ENCODE measurements around the gene USP30. TPM values are rescaled to one million over a fixed set of nuclear protein-coding genes. Genes with fewer than 3 reads are reported as not detected.

The USP30 gene
- total RNA-seq, 2 experiments from 2014 or later, result 21.8 to 23.0 TPM

DNA sequence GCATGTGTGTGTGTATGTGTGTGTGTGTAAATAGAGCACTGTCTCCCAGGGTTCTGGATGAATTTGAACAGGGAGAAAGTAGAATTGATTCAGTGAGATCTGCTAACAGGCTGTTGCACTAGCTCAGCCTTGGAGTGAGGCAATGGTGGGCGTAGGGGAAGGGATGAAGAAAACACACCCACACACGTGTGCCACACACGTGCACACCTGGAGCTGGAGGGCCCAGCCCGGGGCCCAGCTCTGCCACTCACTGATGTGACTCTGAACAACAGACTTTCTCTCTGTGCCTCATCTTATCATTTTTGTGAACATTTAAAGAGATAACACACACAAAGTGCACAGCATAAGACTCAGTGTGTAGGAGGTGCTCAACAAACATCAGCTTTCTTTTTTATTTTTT is 68.2 kb downstream of the USP30 start:
- DNase-seq (no peak), ATAC-seq (ENCODE audit: poor library complexity) (no peak)
- Mint-ChIP-seq H3K27ac (no peak overlapping the region), H3K4me1 (ENCODE audit: low read depth) (peaks cover 4% of the 10 kb centered on the region), H3K4me3 (no peak overlapping the region), H3K27me3 (no peaks in the 10 kb centered on the region), H3K9me3 (no peaks in the 10 kb centered on the region), H3K36me3 (ENCODE audit: low read depth) (no peaks in the 10 kb centered on the region)
- TF ChIP-seq, protein P1, sequence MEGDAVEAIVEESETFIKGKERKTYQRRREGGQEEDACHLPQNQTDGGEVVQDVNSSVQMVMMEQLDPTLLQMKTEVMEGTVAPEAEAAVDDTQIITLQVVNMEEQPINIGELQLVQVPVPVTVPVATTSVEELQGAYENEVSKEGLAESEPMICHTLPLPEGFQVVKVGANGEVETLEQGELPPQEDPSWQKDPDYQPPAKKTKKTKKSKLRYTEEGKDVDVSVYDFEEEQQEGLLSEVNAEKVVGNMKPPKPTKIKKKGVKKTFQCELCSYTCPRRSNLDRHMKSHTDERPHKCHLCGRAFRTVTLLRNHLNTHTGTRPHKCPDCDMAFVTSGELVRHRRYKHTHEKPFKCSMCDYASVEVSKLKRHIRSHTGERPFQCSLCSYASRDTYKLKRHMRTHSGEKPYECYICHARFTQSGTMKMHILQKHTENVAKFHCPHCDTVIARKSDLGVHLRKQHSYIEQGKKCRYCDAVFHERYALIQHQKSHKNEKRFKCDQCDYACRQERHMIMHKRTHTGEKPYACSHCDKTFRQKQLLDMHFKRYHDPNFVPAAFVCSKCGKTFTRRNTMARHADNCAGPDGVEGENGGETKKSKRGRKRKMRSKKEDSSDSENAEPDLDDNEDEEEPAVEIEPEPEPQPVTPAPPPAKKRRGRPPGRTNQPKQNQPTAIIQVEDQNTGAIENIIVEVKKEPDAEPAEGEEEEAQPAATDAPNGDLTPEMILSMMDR (IDR thresholded peaks at IDR 0.05), result no peak
- no peak overlapping the region for H3K27ac ChIP-seq (ENCODE audit: low read depth in 1 of 2, low read length in 2 of 2)
- H3K27me3 ChIP-seq (ENCODE audit: control insufficient read depth in 1 of 2, insufficient read depth in 2 of 2, low read length in 2 of 2), result no peaks in the 10 kb centered on the region
- H3K9me3 ChIP-seq (ENCODE audit: control insufficient read depth in 1 of 2, insufficient read depth in 1 of 2, low read length in 2 of 2), result no peaks in the 10 kb centered on the region
- no peak overlapping the region for H3K4me3 ChIP-seq (ENCODE audit: low read length)
- H3K4me1 ChIP-seq (ENCODE audit: insufficient read depth, low read length), result peaks cover 5% of the 10 kb centered on the region
- ChIA-PET POLR2A (no interaction called here), CTCF (no interaction called here)
- peaks cover 3% of the 10 kb centered on the region for H3K36me3 ChIP-seq (ENCODE audit: insufficient read depth, low read length)
- intact Hi-C loops (cut with DNase I, micrococcal nuclease), result no loop called here

DNA sequence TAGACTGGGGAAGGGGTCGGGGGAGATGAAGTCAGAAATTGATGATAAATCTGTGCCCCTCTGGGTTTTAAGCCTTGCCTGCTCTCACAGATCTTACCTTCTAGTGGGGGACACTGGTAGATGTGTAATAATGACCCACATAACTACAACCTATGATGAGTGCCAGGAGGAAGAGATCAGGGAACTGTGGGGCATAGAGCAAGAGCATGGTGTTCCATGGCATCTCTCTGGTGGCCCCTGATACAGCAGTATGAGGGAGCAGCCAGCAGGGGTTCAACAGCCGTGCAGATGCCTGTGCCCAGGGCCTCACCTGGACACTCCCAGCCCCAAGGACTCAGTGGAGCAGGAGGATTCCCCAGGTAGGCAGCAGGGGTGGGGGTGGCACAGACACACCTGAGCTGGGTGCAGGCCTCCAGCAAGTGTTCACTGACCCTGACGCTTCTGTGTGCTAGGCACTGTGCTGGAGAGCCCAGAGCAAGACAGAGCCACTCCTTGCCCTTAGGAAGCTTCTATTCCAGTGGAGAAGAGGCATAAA is 69.0 kb downstream of the USP30 start:
- Mint-ChIP-seq H3K9me3 (no peaks in the 10 kb centered on the region), H3K4me3 (no peak overlapping the region), H3K27ac (no peak overlapping the region), H3K27me3 (no peaks in the 10 kb centered on the region), H3K36me3 (ENCODE audit: low read depth) (no peaks in the 10 kb centered on the region), H3K4me1 (ENCODE audit: low read depth) (no peaks in the 10 kb centered on the region)
- DNase-seq, result no peak
- intact Hi-C loops (cut with DNase I, micrococcal nuclease), result no loop called here
- Histone ChIP-seq H3K27ac (ENCODE audit: low read depth in 1 of 2, low read length in 2 of 2) (no peak overlapping the region), H3K4me3 (ENCODE audit: low read length) (no peak overlapping the region), H3K27me3 (ENCODE audit: control insufficient read depth in 1 of 2, insufficient read depth in 2 of 2, low read length in 2 of 2) (no peaks in the 10 kb centered on the region), H3K4me1 (ENCODE audit: insufficient read depth, low read length) (no peaks in the 10 kb centered on the region), H3K9me3 (ENCODE audit: control insufficient read depth in 1 of 2, insufficient read depth in 1 of 2, low read length in 2 of 2) (no peaks in the 10 kb centered on the region), H3K36me3 (ENCODE audit: insufficient read depth, low read length) (peaks cover 3% of the 10 kb centered on the region)
- ChIA-PET POLR2A (no interaction called here), CTCF (no interaction called here)
- no peak for ATAC-seq (ENCODE audit: poor library complexity)
- TF ChIP-seq, protein P1 (IDR thresholded peaks at IDR 0.05), result no peak

DNA sequence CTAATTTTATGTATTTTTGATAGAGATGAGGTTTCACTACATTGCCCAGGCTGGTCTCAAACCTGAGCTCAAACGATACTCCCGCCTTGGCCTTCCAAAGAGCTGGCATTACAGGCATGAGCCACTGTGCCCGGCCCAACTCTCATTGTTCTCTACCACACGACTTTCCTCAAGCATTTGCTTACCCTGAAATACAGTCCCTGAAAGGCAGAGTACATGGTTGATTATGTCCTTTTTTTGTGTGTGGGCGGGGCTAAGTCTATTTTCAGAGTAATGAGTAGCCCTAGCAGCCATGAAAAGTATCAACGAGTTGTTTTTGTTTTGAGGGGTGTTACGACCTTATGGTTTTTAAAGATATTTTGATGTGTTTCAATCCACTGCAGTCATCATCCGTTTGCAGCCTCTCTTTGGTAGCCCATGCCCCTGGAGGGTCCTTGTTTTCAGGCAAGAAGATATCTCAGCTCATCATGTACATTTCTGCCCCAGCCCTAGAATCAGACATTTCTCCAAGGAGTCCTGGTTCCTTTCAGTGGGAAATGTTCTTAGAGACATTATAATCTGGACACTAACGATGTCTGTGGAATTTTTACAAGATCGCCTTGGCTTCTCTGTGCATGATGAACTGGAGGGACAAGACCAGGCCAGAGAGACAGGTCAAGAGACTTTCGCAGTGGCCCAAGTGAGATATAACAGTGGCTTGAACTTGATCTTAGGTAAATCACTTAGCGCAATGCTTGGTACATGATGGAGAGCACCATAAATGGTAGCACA is 72.7 kb downstream of the USP30 start:
- Mint-ChIP-seq H3K9me3 (no peaks in the 10 kb centered on the region), H3K4me3 (no peak overlapping the region), H3K36me3 (ENCODE audit: low read depth) (no peaks in the 10 kb centered on the region), H3K4me1 (ENCODE audit: low read depth) (no peaks in the 10 kb centered on the region), H3K27ac (no peak overlapping the region), H3K27me3 (no peaks in the 10 kb centered on the region)
- intact Hi-C loops (cut with DNase I, micrococcal nuclease), result no loop called here
- ATAC-seq (ENCODE audit: poor library complexity) (no peak), DNase-seq (no peak)
- Histone ChIP-seq H3K36me3 (ENCODE audit: insufficient read depth, low read length) (peaks cover 3% of the 10 kb centered on the region), H3K27ac (ENCODE audit: low read depth in 1 of 2, low read length in 2 of 2) (no peak overlapping the region), H3K9me3 (ENCODE audit: control insufficient read depth in 1 of 2, insufficient read depth in 1 of 2, low read length in 2 of 2) (no peaks in the 10 kb centered on the region), H3K27me3 (ENCODE audit: control insufficient read depth in 1 of 2, insufficient read depth in 2 of 2, low read length in 2 of 2) (no peaks in the 10 kb centered on the region), H3K4me3 (ENCODE audit: low read length) (no peak overlapping the region), H3K4me1 (ENCODE audit: insufficient read depth, low read length) (no peaks in the 10 kb centered on the region)
- CTCF ChIA-PET, result interaction anchor here (2.3 kb wide), 1 partner anchor 13 kb away, joined by 6 read pairs; no protein-coding TSS in a partner anchor
- POLR2A ChIA-PET, result no interaction called here
- TF ChIP-seq, protein P1 (IDR thresholded peaks at IDR 0.05), result no peak
